Activated CD8-positive, alpha-beta memory T cell treated with anti-CD3 and anti-CD28 coated beads for 24 hours (primary cell): ENCODE results near the gene CLCN6.

Experiments
- DNase-seq: peaks from one replicate; pipeline ENCODE4 v3.0.0-alpha.2; 2020

The CLCN6 gene

DNA sequence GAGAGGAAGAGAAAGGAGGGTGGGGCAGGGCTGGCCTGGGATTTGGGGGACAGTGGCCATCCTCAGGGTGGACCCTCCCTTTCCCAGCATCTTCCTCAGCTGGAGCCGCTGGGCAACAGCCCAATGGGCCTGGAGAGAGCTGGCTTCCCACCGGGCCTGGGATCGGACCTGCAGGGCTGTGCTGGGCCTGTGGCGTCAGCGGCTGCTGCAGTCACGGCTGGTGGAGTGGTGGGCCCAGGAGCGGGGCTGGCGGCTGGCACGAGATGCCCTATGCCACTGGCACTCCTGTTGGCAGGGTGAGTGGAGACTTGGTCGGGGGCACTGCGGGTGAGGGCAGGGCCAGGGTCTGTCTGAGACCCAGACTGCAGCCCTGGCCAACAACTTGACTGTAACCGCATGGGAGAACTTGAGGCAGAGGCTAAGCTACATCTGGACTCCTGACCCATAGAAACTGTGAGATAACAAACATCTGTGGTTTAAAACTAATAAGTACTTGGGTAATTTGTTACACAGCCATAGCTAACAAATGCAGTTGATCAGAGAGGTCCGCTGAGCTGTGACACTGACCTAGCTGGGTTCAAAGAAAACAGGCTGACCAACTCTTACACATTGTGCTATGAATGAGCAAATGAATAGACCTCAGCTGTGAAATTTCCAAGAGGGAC, 26.1 kb upstream of the CLCN6 start:
- DNase-seq = no peak

GRCh38 chr1:11780380-11781147, 25.4 kb upstream of the CLCN6 start:
- DNase-seq = no peak

GRCh38 chr1:11781297-11781696, 24.7 kb upstream of the CLCN6 start:
- no peak for DNase-seq

DNA sequence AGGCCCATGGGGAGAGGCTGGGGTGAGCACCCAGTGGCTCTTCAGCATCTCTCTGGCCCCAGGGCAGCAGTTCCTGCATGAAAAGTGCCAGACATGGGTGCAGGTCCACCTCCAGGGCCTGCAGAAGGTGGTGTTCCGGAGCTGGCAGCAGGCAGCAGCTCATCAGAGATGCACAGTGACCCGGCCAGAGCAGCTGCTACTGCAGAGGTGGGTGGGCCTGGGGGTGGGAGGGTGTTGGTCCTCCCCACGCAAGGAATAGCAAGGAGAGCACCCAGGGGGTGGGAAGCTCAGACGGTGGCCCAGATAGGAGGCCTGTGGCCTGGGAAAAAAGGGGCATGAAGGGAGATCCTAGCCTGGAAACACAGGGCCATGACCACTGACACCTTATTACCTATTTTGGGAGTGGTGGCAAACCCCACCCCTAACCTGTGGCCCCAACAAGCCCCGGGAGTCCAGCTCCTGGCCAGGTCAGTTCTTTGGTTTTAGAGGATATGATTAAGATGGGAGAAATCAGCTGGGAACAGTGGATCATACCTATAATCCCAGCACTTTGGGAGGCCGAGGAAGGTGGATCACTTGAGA, 23.8 kb upstream of the CLCN6 start:
- no peak for DNase-seq

DNA sequence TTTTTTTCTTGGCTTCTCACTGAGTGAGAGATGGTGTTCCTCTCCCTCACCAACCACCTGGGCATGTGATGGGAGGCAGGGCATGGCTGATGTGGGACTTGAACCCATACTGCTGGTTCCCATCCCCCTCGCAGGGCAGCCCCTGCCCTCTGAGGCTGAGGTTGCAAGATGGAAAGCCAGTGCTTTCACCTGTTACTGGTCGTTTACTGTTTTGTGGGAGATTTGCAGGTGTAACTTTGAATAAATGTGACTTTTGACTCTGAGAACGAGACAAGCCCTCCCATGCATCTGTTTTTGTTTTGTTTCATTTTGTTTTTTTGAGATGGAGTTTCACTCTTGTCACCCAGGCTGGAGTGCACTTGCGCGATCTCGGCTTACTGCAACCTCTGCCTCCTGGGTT, 22.4 kb upstream of the CLCN6 start:
- DNase-seq = no peak

DNA sequence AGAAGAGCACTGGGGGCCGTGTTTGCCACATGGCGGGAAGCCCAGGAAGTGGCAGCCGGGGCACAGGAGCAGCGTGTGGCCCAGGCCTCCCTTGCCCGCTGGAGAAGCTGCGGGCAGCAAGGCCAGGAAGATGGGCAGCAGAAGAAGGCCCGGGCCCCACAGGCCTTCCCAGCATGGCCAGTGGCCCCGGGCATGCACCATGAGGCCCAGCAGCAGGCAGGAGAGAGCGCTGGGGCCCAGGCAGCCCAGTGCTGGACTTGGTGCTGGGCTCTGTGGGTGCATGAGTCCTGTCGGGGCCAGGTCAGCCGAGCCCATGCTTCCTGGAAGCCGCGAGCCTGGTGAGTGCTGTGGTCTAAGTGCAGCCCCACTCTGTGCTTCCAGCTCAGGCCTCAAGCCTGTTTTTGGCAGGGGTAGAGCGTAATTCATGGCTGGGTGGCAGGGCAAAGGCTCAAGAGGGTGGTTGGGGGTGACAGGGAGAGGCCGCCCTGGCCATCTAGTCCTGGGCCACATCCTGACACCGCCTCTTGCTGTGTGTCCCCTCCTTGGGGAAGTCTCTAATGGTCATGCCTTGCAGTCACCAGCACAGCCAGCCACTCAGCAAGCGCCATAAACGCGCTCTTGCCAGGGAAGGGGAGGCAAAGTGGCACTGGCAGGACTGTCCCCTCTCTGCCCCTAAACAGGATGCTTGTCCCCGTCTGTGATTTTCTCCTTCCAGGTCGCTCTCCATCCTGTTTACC, 21.6 kb upstream of the CLCN6 start:
- no peak for DNase-seq

- DNase-seq = peak; percentile 81
These were observed 20.8 kb upstream of the CLCN6 start for GRCh38 chr1:11784993-11785769.

DNA sequence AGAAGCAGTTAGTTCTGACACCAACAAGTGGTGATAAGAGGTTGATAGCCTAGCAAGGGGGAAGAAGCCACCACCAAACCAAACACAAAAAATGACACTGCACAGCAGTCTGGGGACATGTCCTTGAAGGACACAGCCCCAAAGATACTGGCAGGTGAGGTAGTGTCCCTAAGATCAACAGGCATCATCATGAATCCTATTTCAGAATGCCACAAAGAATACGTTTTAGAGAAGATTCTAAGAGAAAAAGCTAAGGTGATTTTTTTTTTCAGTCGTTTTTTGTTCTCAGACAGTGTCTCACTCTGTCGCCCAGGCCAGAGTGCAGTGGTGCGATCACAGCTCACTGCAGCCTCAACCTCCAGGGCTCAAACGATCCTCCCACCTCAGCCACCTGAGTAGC, 19.8 kb upstream of the CLCN6 start:
- DNase-seq = no peak

- no peak for DNase-seq
These were observed 18.7 kb upstream of the CLCN6 start for GRCh38 chr1:11787251-11787803.

GRCh38 chr1:11787804-11788436, 18.1 kb upstream of the CLCN6 start:
- no peak for DNase-seq

GRCh38 chr1:11788549-11789053, 17.4 kb upstream of the CLCN6 start:
- no peak for DNase-seq

GRCh38 chr1:11789126-11790067, 16.6 kb upstream of the CLCN6 start:
- no peak for DNase-seq

GRCh38 chr1:11790101-11790879, 15.7 kb upstream of the CLCN6 start:
- no peak for DNase-seq

GRCh38 chr1:11790880-11791715, 14.9 kb upstream of the CLCN6 start:
- no peak for DNase-seq

DNA sequence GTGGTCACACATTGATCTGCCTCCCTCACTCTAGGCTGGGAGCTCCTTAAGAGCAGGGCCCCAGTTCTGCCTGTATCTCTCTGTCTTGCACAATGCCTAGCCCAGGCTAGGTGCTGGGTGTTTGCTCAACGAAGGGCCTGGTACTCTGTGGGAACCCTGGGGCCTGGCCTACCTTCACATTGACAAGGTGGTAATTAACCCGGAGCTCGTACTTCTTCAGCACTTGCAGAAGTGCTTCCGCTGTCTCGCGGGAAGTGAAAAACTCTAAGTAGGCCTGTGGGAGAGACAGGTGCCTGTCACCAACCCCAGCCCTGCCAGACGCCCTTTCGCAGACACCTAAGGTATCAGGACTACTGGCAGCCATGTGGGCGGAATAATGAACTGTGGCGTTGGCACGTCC, 13.9 kb upstream of the CLCN6 start:
- no peak for DNase-seq

- DNase-seq = no peak
These were observed 12.2 kb upstream of the CLCN6 start for GRCh38 chr1:11793819-11794218.

DNA sequence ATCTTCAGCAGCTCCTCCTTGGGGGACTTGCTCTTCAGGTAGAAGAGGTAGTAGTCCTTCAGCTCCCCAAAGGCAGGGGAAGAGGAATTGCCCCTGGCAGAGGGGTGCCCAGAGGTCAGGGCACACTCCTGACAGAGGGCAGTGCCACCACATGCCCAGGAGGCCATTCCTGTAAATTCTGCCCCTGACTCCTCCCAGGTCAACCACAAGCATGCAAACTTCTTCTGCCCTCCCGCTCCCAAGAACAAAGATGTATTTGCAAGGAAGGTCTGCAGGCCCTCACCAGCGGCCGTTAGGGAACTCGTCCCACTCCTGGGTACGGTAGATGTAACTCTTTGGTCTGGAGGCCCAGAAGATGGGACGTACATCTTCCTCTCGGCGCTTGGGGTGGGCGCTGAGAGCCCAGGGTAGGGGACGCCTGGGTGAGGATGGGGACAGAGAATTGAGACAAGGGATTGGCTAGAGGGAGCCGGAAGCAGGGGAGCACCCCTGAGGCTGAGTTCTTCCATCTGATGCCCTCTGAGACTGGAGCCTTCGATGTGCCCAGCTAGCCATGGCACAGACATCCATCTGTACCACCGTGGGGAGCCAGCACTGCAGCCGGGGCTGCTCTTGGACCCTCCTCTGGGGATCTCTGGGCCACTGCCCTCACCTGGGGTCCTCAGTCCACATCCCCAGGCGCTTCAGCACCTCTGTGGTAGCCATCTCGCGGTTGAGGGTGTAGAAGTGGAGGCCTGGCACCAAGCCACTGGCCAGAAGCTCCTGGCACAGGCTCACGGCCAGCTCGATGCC, 11.3 kb upstream of the CLCN6 start:
- DNase-seq = no peak
